K562 (cell line): Measurements from ENCODE around the gene NRG3. TPM values are rescaled to one million over a fixed set of nuclear protein-coding genes. Genes with fewer than 3 reads are reported as not detected.

ENCODE experiments used
- ATAC-seq: fragments of 200-7000 bp; cut with Tn5 transposase; 3 replicates; pipeline ENCODE4 v1.9.1; 2020; ENCODE audit warnings: moderate library complexity
- BruUV-seq: library from RNA; stranded (reverse); fragments of 400-500 nt; replicated peaks from 2 replicates; lab custom pipeline; 2021; lab: Mats Ljungman, UMichigan
- CTCF ChIA-PET: fragments of 300-600 bp; formaldehyde crosslinking; extraction: SDS; loops from one replicate; lab custom pipeline; 2021; ENCODE audit warnings: low intra/inter-chr PET ratio; lab: Yijun Ruan, JAX
- POLR2A ChIA-PET: fragments of 300-600, 350-650 bp; sonication (Branson Sonifier 250); formaldehyde crosslinking; extraction: SDS; loops from one replicate; lab custom pipeline; 2021; ENCODE audit warnings: antibody characterized with exemption, inconsistent platforms; lab: Yijun Ruan, JAX
- DNase-seq, 4 experiments: peaks; one replicate each; pipeline versions ENCODE4 v3.0.0 to v3.0.0-alpha.2; 2011 to 2018; ENCODE audit warnings: low spot score in 3 of 4, mixed read lengths in 3 of 4; ENCODE audit errors: extremely low read depth in 1 of 4
- FAIRE-seq: peaks from 2 replicates; lab custom pipeline; 2011; peaks lifted over from hg19 to GRCh38; lab: Jason Lieb, UNC
- H2AFZ ChIP-seq: 2 replicates; pipeline ENCODE4 v1.6.0; 2011; ENCODE audit warnings: low read depth, low read length, control low read depth, inconsistent platforms
- H3K27ac ChIP-seq: fragments of 200-600 bp; 3 replicates; pipeline ENCODE4 v1.8.0; 2011; ENCODE audit warnings: low read depth, mild to moderate bottlenecking, control low read depth, inconsistent platforms, low read length, moderate library complexity, mixed read lengths; ENCODE audit errors: extremely low read depth
- H3K27me3 ChIP-seq, 2 experiments: fragments of 300-600 bp in 1 of 2; 2 replicates in 1 of 2; 3 replicates in 1 of 2; pipeline versions ENCODE4 v1.6.0 to v1.8.0; 2011; ENCODE audit warnings: inconsistent platforms in 2 of 2, low read length in 2 of 2, mild to moderate bottlenecking in 1 of 2, mixed read lengths in 1 of 2, moderate library complexity in 1 of 2; ENCODE audit not compliant: control insufficient read depth in 2 of 2, insufficient read depth in 2 of 2
- H3K36me3 ChIP-seq: fragments of 300-600 bp; 3 replicates; pipeline ENCODE4 v1.8.0; 2011; ENCODE audit warnings: mild to moderate bottlenecking, low read length, inconsistent platforms; ENCODE audit not compliant: control insufficient read depth, insufficient read depth
- H3K4me1 ChIP-seq, 2 experiments: fragments of 200-600 bp in 1 of 2; replicated peaks in 1 of 2; 2 replicates in 1 of 2; 3 replicates in 1 of 2; pipeline versions ENCODE4 v1.5.1 to v1.8.0; 2011; ENCODE audit warnings: inconsistent platforms in 2 of 2, low read length in 2 of 2, mild to moderate bottlenecking in 1 of 2, mixed read lengths in 1 of 2, moderate library complexity in 1 of 2; ENCODE audit not compliant: control insufficient read depth in 2 of 2, insufficient read depth in 2 of 2
- H3K4me2 ChIP-seq: 2 replicates; pipeline ENCODE4 v1.6.1; 2011; ENCODE audit warnings: low read length, control low read depth, inconsistent platforms, mixed read lengths; ENCODE audit not compliant: insufficient read depth
- H3K4me3 ChIP-seq: fragments of 200-600 bp; sonication (generic), shearing (Covaris generic); 2 replicates; pipeline ENCODE4 v1.5.1; 2016; ENCODE audit warnings: control low read depth, inconsistent platforms
- H3K79me2 ChIP-seq: fragments of 200-600 bp; 3 replicates; pipeline ENCODE4 v1.8.0; 2011; ENCODE audit warnings: low read length, inconsistent platforms; ENCODE audit not compliant: control insufficient read depth, insufficient read depth
- H3K9ac ChIP-seq, 2 experiments: 2 replicates each; pipeline versions ENCODE4 v1.6.0 to v1.6.1; 2011; ENCODE audit warnings: low read depth in 2 of 2, low read length in 2 of 2, control low read depth in 1 of 2, inconsistent platforms in 1 of 2, mild to moderate bottlenecking in 1 of 2, mixed read lengths in 1 of 2; ENCODE audit not compliant: insufficient read depth in 1 of 2
- H3K9me1 ChIP-seq: one replicate; pipeline ENCODE4 v1.6.0; 2011; ENCODE audit warnings: inconsistent platforms, mild to moderate bottlenecking, low read length, moderate library complexity; ENCODE audit not compliant: control insufficient read depth, insufficient read depth
- H3K9me3 ChIP-seq: replicated peaks from 2 replicates; pipeline ENCODE4 v1.5.1; 2011; ENCODE audit warnings: low read depth, low read length, inconsistent platforms; ENCODE audit not compliant: control insufficient read depth, insufficient read depth
- H4K20me1 ChIP-seq: replicated peaks from 2 replicates; pipeline ENCODE4 v1.6.1; 2011; ENCODE audit warnings: low read length, inconsistent platforms, mixed read lengths; ENCODE audit not compliant: control insufficient read depth, insufficient read depth
- CAMTA2 ChIP-seq: fragments of 250-450 bp; sonication (Bioruptor Pico); conservative IDR thresholded peaks from 2 replicates; pipeline ENCODE4 v1.5.1; 2022
- CREM ChIP-seq: IDR thresholded peaks from 2 replicates; pipeline ENCODE4 v1.6.1; 2014; ENCODE audit warnings: antibody characterized with exemption, low read depth
- HNRNPH1 ChIP-seq: fragments of 200-400 bp; formaldehyde crosslinking; optimal IDR thresholded peaks from 2 replicates; pipeline ENCODE3; 2017; ENCODE audit warnings: low read depth, mild to moderate bottlenecking, low read length, moderate library complexity
- LARP7 ChIP-seq: fragments of 450-650 bp; IDR thresholded peaks from 2 replicates; pipeline ENCODE4 v1.6.1; 2016
- MEIS2 ChIP-seq: fragments of 450-650 bp; IDR thresholded peaks from 2 replicates; pipeline ENCODE4 v1.6.1; 2014; ENCODE audit warnings: mild to moderate bottlenecking; ENCODE audit not compliant: partially characterized antibody
- NELFE ChIP-seq: IDR thresholded peaks from 2 replicates; pipeline ENCODE4 v1.6.1; 2011; ENCODE audit warnings: mild to moderate bottlenecking; ENCODE audit not compliant: insufficient read depth, insufficient read length
- NFATC3 ChIP-seq: fragments of 450-650 bp; IDR thresholded peaks from 2 replicates; pipeline ENCODE4 v1.6.1; 2017; ENCODE audit warnings: mild to moderate bottlenecking
- NR1H2 ChIP-seq: sonication (generic); formaldehyde crosslinking; IDR thresholded peaks from 2 replicates; pipeline ENCODE4 v1.4.0; 2020; ENCODE audit warnings: mild to moderate bottlenecking, missing genetic modification reagents
- PBX2 ChIP-seq, 2 experiments: IDR thresholded peaks in 1 of 2; conservative IDR thresholded peaks in 1 of 2; 2 replicates each; pipeline ENCODE4 v1.6.1; 2016; ENCODE audit warnings: low read depth in 2 of 2, mild to moderate bottlenecking in 1 of 2, missing compliant biosample characterization in 1 of 2, missing genetic modification characterization in 1 of 2, moderate library complexity in 1 of 2
- POLR2A ChIP-seq: fragments of 450-650 bp; conservative IDR thresholded peaks from 2 replicates; pipeline ENCODE4 v1.6.1; 2016
- PRPF4 ChIP-seq: fragments of 200-400 bp; formaldehyde crosslinking; IDR thresholded peaks from one replicate; pipeline ENCODE4 v1.6.1; 2017; ENCODE audit warnings: low read length, low read depth, mild to moderate bottlenecking; ENCODE audit not compliant: insufficient read depth, poor library complexity, severe bottlenecking
- STAG1 ChIP-seq: sonication (generic); formaldehyde crosslinking; IDR thresholded peaks from 2 replicates; pipeline ENCODE4 v1.5.0; 2020; ENCODE audit warnings: missing genetic modification reagents, borderline replicate concordance
- ZNF324 ChIP-seq: fragments of 250-450 bp; sonication (Bioruptor Pico); IDR thresholded peaks from 2 replicates; pipeline ENCODE4 v1.4.0; 2020; ENCODE audit warnings: mild to moderate bottlenecking
- WGBS: fragments of 100-300 bp; shearing (Covaris generic); methylation state at CpG from one replicate; pipeline ENCODE4 v1.1.6; 2016; ENCODE audit warnings: low coverage, mixed read lengths; ENCODE audit not compliant: insufficient coverage; ENCODE audit errors: missing lambda C conversion rate; 5-methylcytosine and 5-hydroxymethylcytosine counted together
- in situ Hi-C: fragments of 300-500 bp; cut with MboI; formaldehyde crosslinking; loops from 4 replicates; pipeline ENCODE4 v1.15.0; 2018; ENCODE audit warnings: inconsistent platforms, mixed read lengths
- intact Hi-C: fragments of 100-400 bp; cut with micrococcal nuclease; formaldehyde crosslinking; loops from 2 replicates; pipeline ENCODE4 v1.14.2; 2022
- polyA plus RNA-seq, 8 experiments: library from polyadenylated mRNA; depleted of rRNA in 4 of 8; stranded (reverse) in 5 of 8; unstranded in 3 of 8; fragments of >200 nt; fragmentation: Nextera tagmentation in 2 of 8; fragmentation: Illumina TruSeq in 1 of 8; extraction: Ambion mirVana in 2 of 8; extraction: Trizol in 1 of 8; gene quantifications; 2 replicates each; pipeline versions ENCODE4 v1.2.1 to v1.2.3, GENCODE V29; 2011 to 2014; ENCODE audit warnings: inconsistent platforms in 1 of 8, missing spikeins in 1 of 8
- total RNA-seq, 7 experiments: library from RNA; depleted of rRNA in 6 of 7; stranded (reverse); fragments of >200 nt in 6 of 7; fragmentation: Illumina TruSeq in 2 of 7; extraction: Trizol in 2 of 7; gene quantifications; 2 replicates each; pipeline versions ENCODE4 v1.2.1 to v1.2.3, GENCODE V29; 2011 to 2021; ENCODE audit warnings: low replicate concordance in 1 of 7

NRG3 gene
- total and polyA plus RNA-seq, 9 of the 15 experiments (the other 6 are each of a cell fraction or from before 2014, with no cell fraction given): not detected

- Histone ChIP-seq H2AFZ (no peak overlapping the region), H3K4me2 (no peak overlapping the region), H3K27ac (no peak overlapping the region), H3K27me3 (no peaks in the 10 kb centered on the region), H3K9me3 (no peaks in the 10 kb centered on the region), H3K79me2 (no peaks in the 10 kb centered on the region), H4K20me1 (no peaks in the 10 kb centered on the region), H3K4me3 (no peak overlapping the region), H3K4me1 (no peaks in the 10 kb centered on the region), H3K36me3 (no peaks in the 10 kb centered on the region), H3K9ac (no peak overlapping the region), H3K9me1 (no peaks in the 10 kb centered on the region)
- DNase-seq (no peak), FAIRE-seq (no peak), ATAC-seq (no peak)
- TF ChIP-seq NELFE (no peak), PBX2 (CRISPR knock-in tag; IDR thresholded peaks at IDR 0.05; ENCODE audit: low read depth) (no peak), PBX2 (tag; conservative IDR thresholded peaks at IDR 0.05; ENCODE audit: low read depth) (no peak), HNRNPH1 (no peak), CAMTA2 (CRISPR knock-in tag) (no peak), ZNF324 (CRISPR knock-in tag) (no peak), LARP7 (no peak), CREM (no peak), PRPF4 (no peak), STAG1 (CRISPR knock-in tag) (no peak), MEIS2 (no peak), NFATC3 (no peak), POLR2A (no peak), NR1H2 (CRISPR knock-in tag) (no peak)
- ChIA-PET POLR2A (no interaction called here), CTCF (no interaction called here)
- 0% methylated on average over 1 of the region's 1 CpG for WGBS
- in situ Hi-C loops: no loop called here
- intact Hi-C loops: no loop called here
- BruUV-seq: no TSS peak
These were observed 640.3 kb downstream of the NRG3 start for GRCh38 chr10:82515256-82515655.
